Left ventricle myocardium superior (tissue), 1 donor: ENCODE measurements around the gene NHP2. TPM values are rescaled to one million over a fixed set of nuclear protein-coding genes. Genes with fewer than 3 reads are reported as not detected.
A peak's percentile ranks its signal among the peaks of the same experiment; 100 is the strongest.

Experiments used
- ATAC-seq: fragments of 200-7000 bp; cut with Tn5 transposase; one replicate; pipeline ENCODE4 v1.9.1; 2020; ENCODE audit warnings: mild to moderate bottlenecking, moderate library complexity
- DNase-seq: peaks from one replicate; pipeline ENCODE4 v3.0.0-alpha.2; 2020
- intact Hi-C: fragments of 100-400 bp; cut with micrococcal nuclease; formaldehyde crosslinking; loops from one replicate; pipeline ENCODE4 v1.11.0; 2022
- total RNA-seq: library from RNA; stranded (reverse); fragmentation: NEBNext Ultra II Directional; extraction: Animal tissue kit (Norgen Biotek cat#: 25700); gene quantifications from one replicate; pipeline ENCODE4 v1.2.1, GENCODE V29; 2021
- donor health status: DM: no; HTN: yes; CAD: no; lungs with severe emphysema.

NHP2 gene
- total RNA-seq, 1 donor from 2014 or later, result 74.5 TPM

- ATAC-seq (no peak), DNase-seq (no peak)
- intact Hi-C loops, result no loop called here
Observed at GRCh38 chr5:178119915-178120606, 33.6 kb downstream of the NHP2 start.

- peak; percentile 42 for DNase-seq
- peak; percentile 2 for ATAC-seq
Observed at GRCh38 chr5:178117923-178118701, 35.6 kb downstream of the NHP2 start.

GRCh38 chr5:178116143-178116885 lies 37.4 kb downstream of the NHP2 start:
- DNase-seq (peak; percentile 35), ATAC-seq (no peak)
- intact Hi-C loops, result no loop called here

More at GRCh38 chr5:178117923-178118701, 35.6 kb downstream of the NHP2 start:
- intact Hi-C loops, result no loop called here

GRCh38 chr5:178115814-178116142 lies 37.9 kb downstream of the NHP2 start:
- DNase-seq (no peak), ATAC-seq (no peak)
- intact Hi-C loops, result no loop called here

GRCh38 chr5:178115136-178115813 lies 38.4 kb downstream of the NHP2 start:
- no peak for ATAC-seq

GRCh38 chr5:178114325-178115135 lies 39.2 kb downstream of the NHP2 start:
- ATAC-seq (peak; percentile 27), DNase-seq (no peak)
- intact Hi-C loops, result no loop called here

More at GRCh38 chr5:178115136-178115813, 38.4 kb downstream of the NHP2 start:
- intact Hi-C loops, result no loop called here
- no peak for DNase-seq

- intact Hi-C loops, result no loop called here
- DNase-seq, result no peak
- peak; percentile 31 for ATAC-seq
Observed at GRCh38 chr5:178113841-178114324, 39.8 kb downstream of the NHP2 start.

GRCh38 chr5:178113141-178113787 lies 40.4 kb downstream of the NHP2 start, which contains the start of gene N4BP3:
Gene N4BP3, plus strand, starts transcription at chr5:178113532. Its CDS starts 6,052 bp downstream, at chr5:178119584.
- intact Hi-C loops, result no loop called here
- peak; percentile 64 for DNase-seq
- peak; percentile 67 for ATAC-seq

- DNase-seq (no peak), ATAC-seq (no peak)
- intact Hi-C loops, result no loop called here
Observed at GRCh38 chr5:178112545-178112944, 41.1 kb downstream of the NHP2 start.

GRCh38 chr5:178111925-178112324 lies 41.8 kb downstream of the NHP2 start:
- no peak for ATAC-seq
- no peak for DNase-seq
- intact Hi-C loops, result no loop called here

- ATAC-seq (no peak), DNase-seq (no peak)
- intact Hi-C loops, result no loop called here
Observed at GRCh38 chr5:178110511-178110910, 43.2 kb downstream of the NHP2 start.

GRCh38 chr5:178108966-178109365 lies 44.7 kb downstream of the NHP2 start:
- ATAC-seq (no peak), DNase-seq (no peak)
- intact Hi-C loops, result no loop called here

- ATAC-seq (no peak), DNase-seq (no peak)
- intact Hi-C loops, result no loop called here
Observed at GRCh38 chr5:178108446-178108845, 45.2 kb downstream of the NHP2 start.

GRCh38 chr5:178107756-178108310 lies 45.9 kb downstream of the NHP2 start:
- ATAC-seq, result no peak
- DNase-seq, result no peak
- intact Hi-C loops, result no loop called here

- intact Hi-C loops, result no loop called here
- DNase-seq (no peak), ATAC-seq (no peak)
Observed at GRCh38 chr5:178106556-178107239, 47.0 kb downstream of the NHP2 start.

- DNase-seq (no peak), ATAC-seq (no peak)
- intact Hi-C loops, result no loop called here
Observed at GRCh38 chr5:178106086-178106485, 47.6 kb downstream of the NHP2 start.

GRCh38 chr5:178104492-178104891 lies 49.2 kb downstream of the NHP2 start:
- ATAC-seq (no peak), DNase-seq (no peak)
- intact Hi-C loops, result no loop called here
